Fibroblast of the aortic adventitia (primary cell): ENCODE measurements around the gene DGKG. TPM values are rescaled to one million over a fixed set of nuclear protein-coding genes. Genes with fewer than 3 reads are reported as not detected.

Experiments used
- DNase-seq: peaks from one replicate; pipeline ENCODE4 v3.0.0-alpha.2; 2010; ENCODE audit warnings: low read depth
- H3K4me3 ChIP-seq: 2 replicates; pipeline ENCODE4 v1.5.1; 2011; ENCODE audit warnings: low read depth, mild to moderate bottlenecking, control low read depth, low read length, moderate library complexity
- CTCF ChIP-seq: IDR thresholded peaks from 2 replicates; pipeline ENCODE4 v1.5.1; 2011; ENCODE audit warnings: mild to moderate bottlenecking, low read length, control low read depth, inconsistent platforms; ENCODE audit not compliant: insufficient read depth
- total RNA-seq: library from RNA; depleted of rRNA; stranded (reverse); fragments of >200 nt; gene quantifications from 2 replicates; pipeline ENCODE4 v1.2.3, GENCODE V29; 2012; ENCODE audit warnings: low replicate concordance

Gene DGKG
- total RNA-seq, 1 donor = 0.27 TPM

- H3K4me3 ChIP-seq = no peak overlapping the region
- no peak for TF ChIP-seq CTCF
- no peak for DNase-seq
These were observed 19.6 kb upstream of the DGKG start for GRCh38 chr3:186381424-186382216.

DNA sequence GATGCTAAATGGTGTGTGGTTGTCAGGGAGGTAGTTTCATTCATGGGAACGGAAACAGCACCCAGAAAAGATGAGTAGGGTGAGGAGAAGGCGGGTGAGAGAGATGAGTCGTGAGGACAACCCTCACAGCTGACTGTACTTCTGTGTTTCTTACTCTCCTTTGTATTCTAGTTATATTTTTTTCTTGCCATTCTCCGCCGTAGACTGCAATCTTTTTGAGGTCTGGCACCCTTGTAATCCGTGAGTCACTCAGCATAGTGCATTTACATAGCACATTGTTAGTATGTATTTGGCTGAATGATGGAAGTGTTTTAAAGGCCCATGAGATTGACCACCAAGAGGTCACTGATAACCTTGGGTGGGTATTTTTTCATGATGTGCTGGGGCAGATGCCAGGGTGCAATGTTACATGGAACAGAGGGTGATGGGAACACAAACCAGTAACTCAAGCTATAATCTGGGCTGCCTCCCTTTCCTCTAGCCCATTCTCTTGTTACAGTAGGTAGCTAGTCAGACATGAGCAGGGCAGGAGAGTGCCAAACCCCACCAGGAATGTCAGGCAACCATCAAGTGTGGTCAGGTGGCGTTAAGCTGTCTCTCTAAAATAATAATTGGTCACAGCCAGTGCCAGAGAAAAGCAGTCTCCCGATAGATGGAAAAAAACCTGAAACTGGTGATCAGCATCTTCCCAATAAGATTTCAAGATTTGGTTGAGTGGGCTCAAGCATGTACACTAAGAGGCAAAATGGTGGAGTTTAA is 18.8 kb upstream of the DGKG start:
- TF ChIP-seq CTCF = no peak
- DNase-seq = peak; percentile 40
- no peak overlapping the region for H3K4me3 ChIP-seq

DNA sequence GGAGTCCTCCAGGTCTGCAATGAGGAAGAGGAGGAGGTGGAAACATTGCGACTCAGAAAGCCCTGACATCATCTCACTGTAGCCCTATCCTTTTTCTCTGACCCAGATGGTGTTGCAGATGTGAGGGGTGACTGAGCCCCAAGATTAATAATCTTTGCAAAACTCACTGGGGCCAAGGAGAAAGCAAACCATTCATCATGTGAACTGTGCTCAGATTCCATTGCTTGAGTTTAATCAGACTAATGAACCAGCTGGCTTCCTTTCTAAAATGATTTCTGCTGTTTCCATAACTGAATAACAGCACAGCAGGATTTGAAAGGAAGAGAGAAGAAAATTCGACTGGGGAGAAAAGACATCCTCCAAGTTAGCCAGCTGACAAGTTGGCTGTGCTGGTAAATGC is 13.4 kb upstream of the DGKG start:
- H3K4me3 ChIP-seq = no peak overlapping the region
- DNase-seq = no peak
- TF ChIP-seq CTCF = no peak

- no peak for TF ChIP-seq CTCF
- DNase-seq = no peak
- no peak overlapping the region for H3K4me3 ChIP-seq
These were observed 12.3 kb upstream of the DGKG start for GRCh38 chr3:186374376-186374775.

GRCh38 chr3:186369217-186369616 is 7.2 kb upstream of the DGKG start:
- no peak overlapping the region for H3K4me3 ChIP-seq
- no peak for DNase-seq
- TF ChIP-seq CTCF = no peak

- H3K4me3 ChIP-seq = no peak overlapping the region
- no peak for DNase-seq
- TF ChIP-seq CTCF = no peak
These were observed 6.7 kb upstream of the DGKG start for GRCh38 chr3:186368717-186369116.
